Activated T-helper 1 cell treated with Interleukin-2 at 50 U/mL for 16 hours (primary cell): ENCODE results near the gene POLD1.
"Not testable (repeated sequence)": the region's sequence is repeated elsewhere in the genome, so short reads cannot be mapped to it uniquely, and the experiment has no call there.

Experiments used
- DNase-seq: peaks from one replicate; pipeline ENCODE4 v3.0.0-alpha.2; 2020; ENCODE audit warnings: low read depth

The POLD1 gene

GRCh38 chr19:50390952-50391351 is 6.8 kb downstream of the POLD1 start:
- DNase-seq = not testable (repeated sequence)

- no peak for DNase-seq
Measured at GRCh38 chr19:50392759-50393158, 8.6 kb downstream of the POLD1 start.

- DNase-seq = no peak
Measured at GRCh38 chr19:50393589-50393988, 9.4 kb downstream of the POLD1 start.

- DNase-seq = no peak
Measured at GRCh38 chr19:50394017-50394416, 9.9 kb downstream of the POLD1 start.

- DNase-seq = no peak
Measured at GRCh38 chr19:50398675-50399367, 14.7 kb downstream of the POLD1 start.

GRCh38 chr19:50399368-50399745 is 15.2 kb downstream of the POLD1 start:
- no peak for DNase-seq

GRCh38 chr19:50401605-50402450 is 17.7 kb downstream of the POLD1 start:
- DNase-seq = no peak

GRCh38 chr19:50402544-50403301 is 18.6 kb downstream of the POLD1 start:
- no peak for DNase-seq

GRCh38 chr19:50406156-50406820 is 22.1 kb downstream of the POLD1 start:
- no peak for DNase-seq

GRCh38 chr19:50406829-50407228 is 22.7 kb downstream of the POLD1 start:
- DNase-seq = no peak

- DNase-seq = no peak
Measured at GRCh38 chr19:50409347-50409746, 25.2 kb downstream of the POLD1 start.

- DNase-seq = no peak
Measured at GRCh38 chr19:50410109-50410508, 26.0 kb downstream of the POLD1 start.

GRCh38 chr19:50412419-50412818 is 28.3 kb downstream of the POLD1 start:
- DNase-seq = no peak

- no peak for DNase-seq
Measured at GRCh38 chr19:50413096-50413495, 28.9 kb downstream of the POLD1 start.

- no peak for DNase-seq
Measured at GRCh38 chr19:50413531-50413930, 29.4 kb downstream of the POLD1 start.

- DNase-seq = peak; percentile 54
Measured at GRCh38 chr19:50414864-50415660, 30.9 kb downstream of the POLD1 start.

GRCh38 chr19:50415661-50416033 is 31.5 kb downstream of the POLD1 start:
- DNase-seq = no peak

GRCh38 chr19:50416034-50416977 is 32.2 kb downstream of the POLD1 start:
- no peak for DNase-seq

- DNase-seq = no peak
Measured at GRCh38 chr19:50417111-50418081, 33.2 kb downstream of the POLD1 start.
